HPDE6-E6E7 (cell line): Measurements from ENCODE around the gene SH3PXD2B.
"Not testable (repeated sequence)": the region's sequence is repeated elsewhere in the genome, so short reads cannot be mapped to it uniquely, and the experiment has no call there.

Source experiments
- DNase-seq: peaks from one replicate; pipeline ENCODE4 v3.0.0; 2011; ENCODE audit warnings: missing footprints; ENCODE audit errors: extremely low spot score

Gene SH3PXD2B

GRCh38 chr5:172368699-172369098 lies 85.6 kb downstream of the SH3PXD2B start:
- DNase-seq = not testable (repeated sequence)

GRCh38 chr5:172365948-172366608 lies 88.2 kb downstream of the SH3PXD2B start:
- no peak for DNase-seq

GRCh38 chr5:172364773-172365172 lies 89.6 kb downstream of the SH3PXD2B start:
- no peak for DNase-seq

GRCh38 chr5:172362755-172363154 lies 91.6 kb downstream of the SH3PXD2B start:
- no peak for DNase-seq

- DNase-seq = peak; percentile 95
Observed at GRCh38 chr5:172361566-172362238, 92.6 kb downstream of the SH3PXD2B start.

GRCh38 chr5:172358345-172358744 lies 96.0 kb downstream of the SH3PXD2B start:
- DNase-seq = no peak

- DNase-seq = no peak
Observed at GRCh38 chr5:172356527-172356926, 97.8 kb downstream of the SH3PXD2B start.

GRCh38 chr5:172356047-172356446 lies 98.3 kb downstream of the SH3PXD2B start:
- DNase-seq = no peak

GRCh38 chr5:172353846-172354245 lies 100.5 kb downstream of the SH3PXD2B start:
- DNase-seq = no peak

- no peak for DNase-seq
Observed at GRCh38 chr5:172353271-172353812, 101.0 kb downstream of the SH3PXD2B start.

GRCh38 chr5:172352526-172352925 lies 101.8 kb downstream of the SH3PXD2B start:
- not testable (repeated sequence) for DNase-seq

- no peak for DNase-seq
Observed at GRCh38 chr5:172351240-172351778, 103.0 kb downstream of the SH3PXD2B start.

- DNase-seq = no peak
Observed at GRCh38 chr5:172350212-172351181, 103.8 kb downstream of the SH3PXD2B start.

- DNase-seq = not testable (repeated sequence)
Observed at GRCh38 chr5:172348733-172349132, 105.6 kb downstream of the SH3PXD2B start.

GRCh38 chr5:172348084-172348483 lies 106.2 kb downstream of the SH3PXD2B start:
- DNase-seq = no peak

GRCh38 chr5:172347496-172348052 lies 106.8 kb downstream of the SH3PXD2B start:
- DNase-seq = no peak

- DNase-seq = no peak
Observed at GRCh38 chr5:172345881-172346280, 108.4 kb downstream of the SH3PXD2B start.

GRCh38 chr5:172344855-172345409 lies 109.4 kb downstream of the SH3PXD2B start:
- no peak for DNase-seq

GRCh38 chr5:172343741-172344140 lies 110.6 kb downstream of the SH3PXD2B start:
- DNase-seq = no peak

GRCh38 chr5:172342918-172343317 lies 111.4 kb downstream of the SH3PXD2B start:
- DNase-seq = no peak
